ENCODE results near the gene CD180.

The CD180 gene

DNA sequence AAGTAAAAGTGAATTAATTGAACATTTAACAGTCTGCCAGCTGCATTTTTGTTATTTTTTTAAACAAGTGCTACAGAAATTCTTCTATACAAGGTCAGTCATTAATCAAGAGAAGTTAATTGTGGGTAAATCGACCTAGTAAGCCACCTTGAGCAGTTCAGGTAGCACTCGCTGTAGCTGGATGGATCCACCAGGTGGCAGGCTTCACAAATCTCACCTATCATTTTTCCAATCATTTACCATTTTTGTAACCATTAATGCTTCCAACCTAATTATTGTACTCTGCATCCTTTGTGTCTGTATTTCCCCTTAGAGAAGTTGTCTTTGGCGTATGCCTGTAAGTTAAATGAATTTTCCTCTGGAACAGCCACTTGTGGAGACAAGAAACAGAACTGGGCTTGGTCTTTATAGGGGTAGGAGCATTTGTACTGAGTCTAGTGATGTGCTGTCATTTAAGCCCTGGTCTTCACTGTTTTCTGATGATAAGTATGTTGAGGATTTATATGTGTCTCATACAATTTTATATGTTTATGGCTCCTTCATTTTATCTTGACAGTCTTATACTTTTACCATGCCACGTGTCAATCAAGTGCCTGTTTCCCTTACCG is 39.5 kb downstream of the CD180 start:
- peak; percentile 79 for DNase-seq

DNA sequence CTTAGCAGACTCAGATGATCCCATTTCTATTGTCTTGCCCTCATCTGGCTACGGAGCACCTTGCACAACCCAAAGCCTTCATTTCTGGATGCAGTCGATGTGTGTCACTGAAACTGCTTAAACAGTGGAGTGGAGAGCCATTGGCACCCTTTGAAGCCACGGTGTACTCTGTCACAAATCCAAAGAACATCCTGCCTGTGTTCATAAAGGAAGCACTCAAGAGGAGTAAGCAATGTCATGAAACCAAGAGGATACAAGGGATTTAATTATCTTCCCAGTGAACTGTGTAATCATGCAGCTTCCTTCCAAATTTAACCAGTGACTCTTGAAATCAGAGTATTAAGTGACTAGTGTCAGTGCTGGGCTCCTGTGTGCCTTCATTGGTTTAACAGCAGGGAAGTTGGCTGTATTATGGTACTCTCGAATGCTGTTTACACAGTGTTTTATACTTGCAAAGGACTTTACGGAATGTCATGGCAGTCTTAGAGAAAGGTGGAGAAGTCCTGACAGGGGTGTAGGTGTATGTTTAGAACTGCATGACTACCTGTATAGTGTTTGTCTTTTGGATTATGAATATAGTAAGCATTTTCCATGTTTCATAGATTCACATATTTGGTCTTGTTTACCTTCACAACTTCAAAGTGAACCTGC is 41.9 kb downstream of the CD180 start:
- DNase-seq: no peak

DNA sequence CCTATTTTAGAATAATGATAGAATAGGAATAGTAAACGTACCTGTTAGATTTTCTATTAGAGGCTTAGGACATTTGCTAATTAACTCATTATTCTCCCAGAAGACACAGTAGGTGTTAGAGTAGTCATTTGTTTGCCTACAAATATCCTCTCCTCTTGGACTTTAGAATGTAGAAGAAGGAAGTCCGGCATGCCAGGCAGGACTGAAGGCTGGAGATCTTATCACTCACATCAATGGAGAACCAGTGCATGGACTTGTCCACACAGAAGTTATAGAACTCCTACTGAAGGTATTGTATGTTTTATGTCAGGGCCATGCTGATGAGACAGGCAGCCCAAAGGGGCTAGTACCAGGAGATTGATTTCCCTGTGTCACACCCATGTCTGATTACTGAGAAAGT is 43.3 kb downstream of the CD180 start:
- DNase-seq: no peak

DNA sequence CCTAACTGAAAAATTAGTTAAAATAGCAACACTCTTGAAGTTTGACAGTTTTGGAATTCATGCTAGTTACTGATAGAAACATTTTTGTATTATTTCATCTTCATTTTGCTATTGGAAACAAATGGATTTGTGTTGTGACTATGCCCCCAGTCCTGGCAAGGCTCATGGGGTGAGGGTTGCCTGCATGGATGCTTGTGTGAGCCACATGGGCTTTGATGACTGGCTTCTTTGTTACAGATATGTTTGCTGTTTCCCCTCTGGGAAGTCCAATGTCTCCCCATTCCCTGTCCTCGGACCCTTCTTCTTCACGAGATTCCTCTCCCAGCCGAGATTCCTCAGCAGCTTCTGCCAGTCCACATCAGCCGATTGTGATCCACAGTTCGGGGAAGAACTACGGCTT is 44.2 kb downstream of the CD180 start:
- DNase-seq: no peak

DNA sequence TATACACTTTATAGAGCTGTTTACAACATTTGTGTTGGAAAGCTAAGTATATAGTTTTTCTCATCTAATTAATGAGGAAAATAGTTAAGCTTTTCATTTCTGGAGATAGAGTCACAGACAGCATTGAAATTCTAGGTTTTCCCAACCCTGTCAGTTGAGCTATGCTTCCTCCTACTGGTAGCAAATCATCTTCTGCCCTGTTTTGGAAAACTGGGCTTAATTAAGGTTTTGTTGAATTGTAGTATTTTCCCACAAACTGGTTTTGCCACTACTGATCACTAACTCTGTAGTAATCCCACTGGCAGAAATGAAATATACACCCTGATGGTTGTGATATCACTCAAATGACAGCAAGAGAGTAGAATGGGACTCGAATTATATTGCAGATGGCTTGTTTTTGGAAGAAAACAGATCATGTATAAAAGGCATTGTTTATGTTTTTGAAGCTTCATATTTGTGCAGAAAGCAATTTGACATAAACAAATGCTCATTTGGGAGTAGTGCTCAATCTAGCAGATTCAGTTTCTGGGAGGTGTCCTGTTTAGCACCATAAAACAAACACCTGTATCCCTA is 46.6 kb downstream of the CD180 start:
- DNase-seq: no peak

DNA sequence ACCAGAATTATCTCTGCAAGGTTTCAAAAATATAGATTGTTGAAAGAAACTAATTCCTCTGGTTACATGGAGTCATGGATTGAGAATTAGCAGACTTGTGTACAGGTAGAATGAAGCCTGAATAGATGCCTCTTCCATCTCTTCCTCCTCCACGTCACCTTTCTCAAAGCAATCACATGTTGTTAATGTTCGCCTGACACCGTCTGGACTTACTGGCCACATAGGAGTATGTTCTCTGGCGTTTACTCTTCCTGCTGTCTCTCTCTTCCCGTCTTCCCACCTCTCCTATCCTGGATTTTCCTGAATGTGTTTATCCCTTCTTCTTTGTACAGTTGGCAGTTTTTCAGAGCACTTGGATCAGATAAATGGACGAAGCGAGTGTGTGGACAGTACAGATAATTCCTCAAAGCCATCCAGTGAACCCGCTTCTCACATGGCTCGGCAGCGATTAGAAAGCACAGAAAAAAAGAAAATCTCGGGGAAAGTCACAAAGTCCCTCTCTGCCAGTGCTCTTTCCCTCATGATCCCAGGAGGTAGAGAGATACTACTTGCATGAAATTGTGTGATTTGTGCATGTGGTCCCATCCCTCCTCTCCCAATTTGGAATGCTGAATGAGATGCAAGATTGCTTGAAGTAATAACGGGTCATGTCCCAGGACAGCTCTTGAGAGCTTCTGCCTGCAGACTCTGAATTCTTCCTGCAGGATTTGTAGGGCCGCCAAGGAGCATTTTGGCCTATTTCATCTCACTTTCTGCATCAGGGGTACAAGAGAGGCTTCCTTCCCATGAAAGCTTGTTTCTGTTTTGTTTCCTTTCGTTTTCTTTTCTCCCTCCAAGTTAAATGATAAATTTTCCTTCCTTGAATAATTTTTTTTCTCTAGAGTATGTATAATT is 47.3 kb downstream of the CD180 start:
- DNase-seq: no peak

DNA sequence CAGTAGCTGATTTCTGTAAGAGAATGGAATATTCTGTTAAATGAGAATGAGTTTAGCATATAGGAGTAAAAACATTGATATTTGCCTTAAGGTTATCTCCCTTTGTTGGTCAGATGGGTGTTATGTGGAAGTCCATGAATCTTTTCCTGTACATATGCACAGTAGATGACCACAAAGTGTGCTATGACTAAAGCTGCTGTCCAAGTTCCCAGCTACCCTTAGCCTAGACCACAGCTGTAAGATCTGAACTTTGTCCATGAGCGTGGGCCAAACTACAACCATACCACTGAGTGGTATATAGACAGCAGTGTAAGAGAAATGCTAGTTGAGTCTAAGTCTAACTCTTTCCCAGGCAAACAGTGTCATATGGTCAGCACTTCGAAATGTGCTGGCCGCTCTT is 48.8 kb downstream of the CD180 start:
- DNase-seq: no peak

DNA sequence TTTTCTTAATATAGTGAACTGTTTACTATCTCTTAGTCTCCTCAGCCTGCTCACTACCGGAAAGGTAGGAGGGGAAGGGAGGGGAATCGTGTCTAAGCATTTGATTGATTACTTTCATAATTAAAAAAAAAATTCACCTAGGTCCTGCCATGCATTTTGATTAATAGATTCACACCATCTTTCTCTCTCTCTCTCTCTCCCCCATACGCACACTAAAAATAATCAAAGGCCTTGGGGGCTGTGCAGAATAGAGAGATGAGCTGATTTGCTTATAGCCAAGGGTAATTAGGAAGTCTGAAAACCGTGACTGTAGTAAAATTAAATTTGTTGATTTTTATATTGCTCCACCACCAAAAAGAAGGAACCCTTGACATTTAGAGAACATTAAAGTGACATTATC is 49.6 kb downstream of the CD180 start:
- no peak for DNase-seq

DNA sequence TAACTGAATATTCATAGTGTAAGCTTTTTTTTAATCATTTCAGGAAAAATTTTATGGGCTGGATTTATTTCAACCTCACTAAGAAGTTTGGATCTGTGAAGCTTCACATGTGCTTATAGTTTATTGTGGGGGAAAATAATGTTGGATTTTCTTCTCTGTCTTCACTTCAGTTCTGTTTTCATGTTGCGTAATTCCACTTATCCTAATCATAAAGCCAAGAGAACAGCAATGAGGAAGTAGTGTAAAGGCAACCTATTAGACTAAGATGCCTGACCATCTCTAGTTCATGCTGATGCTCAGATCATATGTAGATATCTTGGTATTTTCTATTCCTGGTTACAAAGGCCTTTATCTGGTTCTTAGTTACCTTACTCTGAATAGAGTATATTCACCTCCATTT is 50.0 kb downstream of the CD180 start:
- DNase-seq: no peak

DNA sequence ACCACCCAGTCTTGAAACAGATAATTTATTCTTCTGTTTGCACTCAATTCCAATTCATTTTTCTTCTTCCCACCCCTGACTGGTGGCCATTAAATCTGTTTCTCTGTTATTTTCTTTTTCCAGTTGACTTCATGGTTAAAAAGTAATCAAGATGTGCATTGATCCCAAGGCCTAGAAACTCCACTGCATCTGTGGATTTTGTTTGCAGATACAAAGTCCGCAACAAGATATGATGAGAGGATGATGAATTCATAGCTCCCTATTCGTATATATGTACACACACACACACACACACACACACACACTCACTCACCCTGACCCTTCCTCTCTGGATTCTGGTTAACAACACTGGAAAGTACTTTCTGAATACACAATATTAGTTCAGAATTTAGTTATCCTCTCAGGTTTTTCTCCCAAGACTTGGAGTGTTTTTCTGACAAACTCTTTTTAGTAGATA is 52.4 kb downstream of the CD180 start:
- no peak for DNase-seq

DNA sequence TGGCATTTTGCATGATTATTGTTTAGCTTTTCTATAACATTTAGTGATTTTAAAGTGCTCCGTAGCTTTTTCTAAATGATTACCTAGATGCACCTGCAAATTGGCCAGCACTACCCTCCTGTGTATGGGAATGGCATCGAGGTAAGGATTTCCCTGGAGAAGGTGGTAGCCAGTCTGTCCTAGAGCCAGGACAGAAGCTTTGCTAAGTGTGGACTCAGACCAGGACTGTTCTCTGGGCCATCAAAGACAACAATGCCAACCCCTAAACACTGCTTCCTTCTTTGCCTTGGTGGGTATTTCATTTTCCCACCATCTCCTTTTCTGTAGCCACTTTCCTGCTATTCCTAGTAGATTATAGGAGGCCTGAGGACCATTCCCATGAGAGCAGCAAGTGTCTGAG is 53.0 kb downstream of the CD180 start:
- no peak for DNase-seq

DNA sequence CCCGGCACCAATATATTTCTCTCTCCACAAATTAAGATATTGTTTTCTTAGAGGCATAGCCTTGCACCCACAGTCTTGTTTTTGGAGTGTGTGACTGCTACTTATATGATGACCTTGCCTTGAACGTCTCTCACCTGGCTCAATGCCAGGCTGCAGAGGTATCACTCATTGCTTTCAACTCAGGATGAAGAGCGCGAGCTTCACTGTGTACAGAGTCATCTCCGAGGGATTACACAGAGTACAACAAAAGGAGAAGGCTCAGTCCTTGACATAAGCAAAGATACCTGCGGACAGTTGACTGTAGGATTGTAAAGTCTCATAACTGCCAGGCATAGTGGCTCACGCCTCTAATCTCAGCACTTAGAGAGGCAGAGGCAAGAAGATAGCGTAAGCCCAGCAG is 53.8 kb downstream of the CD180 start:
- no peak for DNase-seq

DNA sequence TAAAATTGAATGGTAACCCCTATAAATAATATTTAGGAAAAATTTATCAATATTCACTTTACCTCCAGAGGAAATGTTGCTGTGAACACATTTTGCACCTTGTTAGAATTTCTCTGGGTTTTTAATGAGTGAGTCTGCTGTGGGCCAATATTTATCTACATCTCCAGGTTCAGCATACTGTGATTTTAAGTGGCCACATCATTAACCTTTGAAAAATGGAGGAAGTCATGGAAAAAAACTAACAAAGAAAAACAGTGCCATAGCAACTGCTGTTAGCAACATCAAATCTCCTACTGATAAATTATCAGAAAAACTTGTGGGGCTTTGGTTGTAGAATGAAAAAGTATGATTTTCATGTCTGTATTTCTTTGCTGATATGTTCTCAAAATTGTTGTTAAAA is 55.0 kb downstream of the CD180 start:
- no peak for DNase-seq

DNA sequence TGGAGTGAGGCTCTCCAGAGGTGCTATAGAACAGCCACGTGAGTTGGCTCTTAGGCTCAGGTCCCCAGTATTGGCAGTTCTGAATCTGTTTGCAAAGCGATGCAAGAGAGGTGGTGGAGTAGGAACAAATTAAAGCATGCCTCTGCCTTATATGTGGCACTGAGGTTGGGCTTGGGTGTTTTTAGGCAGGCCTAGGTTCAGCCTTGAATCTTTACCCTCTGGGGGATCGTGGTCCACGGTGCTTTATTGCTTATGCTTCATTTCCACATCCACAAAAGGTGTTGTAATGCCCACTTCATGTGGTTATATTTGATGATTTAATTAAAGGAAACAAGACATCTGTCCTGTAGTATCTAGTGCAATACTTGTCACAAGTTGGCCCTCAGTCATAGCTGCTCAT is 56.2 kb downstream of the CD180 start:
- no peak for DNase-seq

DNA sequence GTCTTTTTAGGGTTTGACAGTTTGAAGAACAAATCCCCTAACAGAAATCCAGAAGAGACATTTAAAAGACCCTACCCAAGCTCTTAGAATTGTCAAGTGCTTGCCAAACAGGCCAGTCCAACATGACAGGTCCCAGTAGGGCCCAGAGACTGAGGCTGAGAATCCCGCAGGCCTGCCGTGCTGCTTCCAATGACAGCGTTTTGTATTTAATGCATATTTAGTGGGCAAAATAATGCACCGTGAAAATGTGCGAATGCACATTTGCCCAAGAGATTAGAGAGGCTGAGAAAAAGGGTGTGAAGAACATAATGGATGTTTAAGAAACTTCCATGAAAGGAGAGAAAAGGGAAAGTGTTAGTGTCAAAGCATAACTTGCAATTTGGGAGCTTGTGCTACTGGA is 57.6 kb downstream of the CD180 start:
- no peak for DNase-seq

DNA sequence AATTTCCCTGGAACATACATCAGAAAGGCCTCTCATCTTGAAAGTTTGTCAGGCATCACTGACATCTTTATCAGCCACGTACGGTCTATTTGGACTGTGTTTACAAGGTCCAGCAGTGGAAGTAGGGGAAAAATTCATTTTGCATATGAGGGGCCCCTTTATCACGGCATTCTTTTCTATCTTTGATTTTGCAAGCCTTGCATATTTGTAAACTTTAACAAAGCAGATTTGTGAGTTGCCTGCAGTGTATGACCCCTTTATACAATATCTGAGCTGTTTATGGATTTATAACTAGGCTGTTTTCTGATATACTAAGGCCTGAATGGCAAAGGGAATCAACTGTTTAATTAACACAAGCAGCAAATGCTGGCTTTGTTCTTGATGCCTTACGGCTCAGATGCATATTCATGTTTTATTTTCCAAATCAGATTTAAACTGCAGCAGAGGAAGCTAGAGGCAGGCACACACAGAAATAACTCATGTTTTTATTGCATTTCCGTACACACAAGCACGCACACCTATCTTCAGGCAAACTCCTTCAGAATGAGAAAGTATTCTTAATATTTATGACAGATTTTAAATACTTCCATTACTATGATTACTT is 61.1 kb downstream of the CD180 start:
- no peak for DNase-seq

DNA sequence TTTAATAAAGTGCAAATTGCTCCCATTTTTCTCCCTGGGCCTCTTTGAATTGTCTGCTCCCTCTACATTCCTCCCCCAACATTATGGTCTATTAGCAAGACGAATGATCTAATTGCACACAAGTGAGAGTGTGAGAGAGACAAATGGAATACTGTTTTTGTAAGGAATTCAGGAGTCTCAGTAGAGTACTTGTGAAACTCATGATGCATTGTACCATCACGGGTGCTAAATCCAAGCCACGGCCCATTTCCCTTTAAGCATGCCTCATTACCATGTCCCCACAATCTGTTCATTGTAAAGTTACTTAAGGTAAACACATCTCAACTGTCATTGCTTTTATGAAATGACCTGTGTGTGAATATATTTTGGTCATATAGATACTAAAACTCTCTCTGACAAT is 62.8 kb downstream of the CD180 start:
- no peak for DNase-seq

DNA sequence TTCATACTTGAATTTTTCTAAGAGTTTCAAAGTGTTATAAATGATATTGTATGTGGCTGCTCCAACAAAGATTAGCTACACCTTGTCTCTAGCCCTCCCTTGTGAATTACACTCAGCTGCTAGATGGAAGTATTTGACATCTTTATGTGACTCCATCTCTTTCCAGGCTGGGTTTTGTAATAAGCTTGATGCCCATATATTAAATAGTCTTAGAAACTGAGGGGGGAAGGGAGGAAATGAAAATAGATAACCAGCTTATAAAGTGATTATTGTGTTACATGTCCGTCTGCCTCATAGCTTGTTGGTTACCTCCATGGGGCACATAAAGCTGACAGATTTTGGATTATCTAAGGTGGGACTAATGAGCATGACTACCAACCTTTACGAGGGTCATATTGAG is 63.4 kb downstream of the CD180 start:
- DNase-seq: no peak

DNA sequence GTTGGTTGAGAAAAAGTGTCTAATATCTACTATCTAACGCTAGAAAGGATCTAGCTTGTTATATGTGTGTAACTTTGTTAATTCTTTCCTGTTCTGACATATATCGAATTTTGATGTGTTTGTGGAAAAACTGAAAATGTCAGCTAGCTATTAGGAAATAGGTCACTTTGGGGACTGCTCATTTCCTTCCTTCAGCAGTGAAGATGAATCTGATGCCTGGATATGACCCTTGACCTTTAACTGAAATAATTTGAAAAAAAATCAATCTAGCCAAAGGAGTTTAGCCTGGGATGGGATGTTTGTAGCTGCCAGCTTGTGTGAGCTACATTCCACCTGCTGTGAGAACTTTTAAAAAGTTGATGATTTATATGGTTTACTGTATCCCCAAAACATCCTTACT is 66.8 kb downstream of the CD180 start:
- DNase-seq: no peak
